A549 (cell line): ENCODE results near the gene USP6NL. TPM values are rescaled to one million over a fixed set of nuclear protein-coding genes. Genes with fewer than 3 reads are reported as not detected.

Source experiments
- ATAC-seq, 2 experiments: fragments of 200-7000 bp in 1 of 2; fragments of >200 bp in 1 of 2; cut with Nextera tagmentation in 1 of 2; cut with Tn5 transposase in 1 of 2; 3 replicates each; pipeline versions ENCODE4 v1.8.0 to v1.9.1; 2018 to 2020; ENCODE audit warnings: mild to moderate bottlenecking in 1 of 2, moderate library complexity in 1 of 2
- CTCF ChIA-PET: fragments of 300-600 bp; sonication (Branson Sonifier 250); formaldehyde crosslinking; extraction: SDS; loops from one replicate; lab custom pipeline; 2021; ENCODE audit warnings: antibody characterized with exemption, inconsistent platforms; lab: Yijun Ruan, JAX
- POLR2A ChIA-PET: fragments of 350-600 bp; formaldehyde crosslinking; extraction: SDS; loops from one replicate; lab custom pipeline; 2021; ENCODE audit warnings: antibody characterized with exemption, inconsistent platforms; lab: Yijun Ruan, JAX
- DNase-seq, 2 experiments: peaks; one replicate each; pipeline versions ENCODE4 v3.0.0 to v3.0.0-alpha.2; 2011 to 2016; ENCODE audit warnings: low read depth in 1 of 2, low spot score in 1 of 2
- FAIRE-seq: peaks from 2 replicates; lab custom pipeline; 2011; peaks lifted over from hg19 to GRCh38; lab: Jason Lieb, UNC
- H3K27ac ChIP-seq, 2 experiments: fragments of >200 bp; sonication (Bioruptor Twin); formaldehyde crosslinking; 3 replicates each; pipeline ENCODE4 v1.5.1; 2016 to 2017
- H3K4me1 ChIP-seq: fragments of >200 bp; sonication (Bioruptor Twin); formaldehyde crosslinking; 3 replicates; pipeline ENCODE4 v1.6.1; 2016
- H3K4me2 ChIP-seq: fragments of >200 bp; sonication (Bioruptor Twin); formaldehyde crosslinking; 3 replicates; pipeline ENCODE4 v1.6.1; 2016
- H3K4me3 ChIP-seq: fragments of >200 bp; sonication (Bioruptor Twin); formaldehyde crosslinking; 3 replicates; pipeline ENCODE4 v1.5.1; 2016
- H3K9me3 ChIP-seq: fragments of >200 bp; sonication (Bioruptor Twin); formaldehyde crosslinking; 3 replicates; pipeline ENCODE4 v1.6.1; 2016
- CBX2 ChIP-seq: fragments of 200-600 bp; sonication (generic); IDR thresholded peaks from 2 replicates; pipeline ENCODE4 v1.6.1; 2016; ENCODE audit warnings: low read depth, mild to moderate bottlenecking, borderline replicate concordance
- CEBPB ChIP-seq, 2 experiments: fragments of >200 bp in 1 of 2; sonication (Bioruptor Twin) in 1 of 2; formaldehyde crosslinking in 1 of 2; IDR thresholded peaks; 2 replicates each; pipeline ENCODE4 v1.6.1; 2012 to 2016
- CHD2 ChIP-seq: fragments of 150-350 bp; IDR thresholded peaks from 2 replicates; pipeline ENCODE4 v1.6.1; 2014; ENCODE audit warnings: low read length; ENCODE audit not compliant: partially characterized antibody
- EHMT2 ChIP-seq: fragments of 200-600 bp; sonication (generic); IDR thresholded peaks from 2 replicates; pipeline ENCODE4 v1.6.1; 2016; ENCODE audit warnings: antibody characterized with exemption, low read depth, mild to moderate bottlenecking, moderate library complexity
- HDAC2 ChIP-seq: fragments of 200-600 bp; sonication (generic); IDR thresholded peaks from 2 replicates; pipeline ENCODE4 v1.6.1; 2016
- HOXA7 ChIP-seq: fragments of 250-450 bp; sonication (Bioruptor Pico); IDR thresholded peaks from 2 replicates; pipeline ENCODE4 v1.5.0; 2020; ENCODE audit warnings: mild to moderate bottlenecking, moderate library complexity
- HOXB13 ChIP-seq: fragments of 250-450 bp; sonication (Bioruptor Pico); IDR thresholded peaks from 2 replicates; pipeline ENCODE4 v1.5.0; 2020; ENCODE audit warnings: low read depth, mild to moderate bottlenecking, moderate library complexity
- KDM1A ChIP-seq: fragments of 200-600 bp; sonication (generic); IDR thresholded peaks from 2 replicates; pipeline ENCODE4 v1.6.1; 2016; ENCODE audit warnings: low read depth, mild to moderate bottlenecking
- MAZ ChIP-seq: fragments of 150-350 bp; IDR thresholded peaks from 2 replicates; pipeline ENCODE4 v1.6.1; 2014; ENCODE audit warnings: antibody characterized with exemption, low read depth, low read length, borderline replicate concordance
- NFE2L2 ChIP-seq: fragments of 150-350 bp; conservative IDR thresholded peaks from 2 replicates; pipeline ENCODE4 v1.6.1; 2014; ENCODE audit warnings: low read length
- NR3C1 ChIP-seq: fragments of >200 bp; sonication (Bioruptor Twin); formaldehyde crosslinking; IDR thresholded peaks from 3 replicates; pipeline ENCODE4 v1.6.1; 2017
- POLR2AphosphoS2 ChIP-seq: conservative IDR thresholded peaks from 2 replicates; pipeline ENCODE4 v1.6.1; 2012; ENCODE audit warnings: low read length, improper control_type of control experiment, inconsistent platforms
- RCOR1 ChIP-seq: fragments of 150-350 bp; IDR thresholded peaks from 2 replicates; pipeline ENCODE4 v1.6.1; 2014; ENCODE audit warnings: antibody characterized with exemption, low read length, low read depth
- TFCP2L1 ChIP-seq: fragments of 250-450 bp; sonication (Bioruptor Pico); IDR thresholded peaks from 2 replicates; pipeline ENCODE4 v1.5.0; 2021; ENCODE audit warnings: mild to moderate bottlenecking
- TP53 ChIP-seq: fragments of 250-450 bp; sonication (Bioruptor Pico); IDR thresholded peaks from 2 replicates; pipeline ENCODE4 v1.5.0; 2021; ENCODE audit warnings: mild to moderate bottlenecking, moderate library complexity
- ZFP36 ChIP-seq: fragments of 450-650 bp; IDR thresholded peaks from 2 replicates; pipeline ENCODE4 v1.6.1; 2014; ENCODE audit warnings: borderline replicate concordance; ENCODE audit not compliant: partially characterized antibody
- ZNF302 ChIP-seq: fragments of 250-450 bp; sonication (Bioruptor Pico); IDR thresholded peaks from 2 replicates; pipeline ENCODE4 v1.9.0; 2021; ENCODE audit warnings: inconsistent platforms, mild to moderate bottlenecking, moderate library complexity
- WGBS: methylation state at CpG from one replicate; pipeline ENCODE4 v1.1.6; 2017; ENCODE audit errors: missing lambda C conversion rate; 5-methylcytosine and 5-hydroxymethylcytosine counted together
- polyA plus RNA-seq, 4 experiments: library from polyadenylated mRNA; depleted of rRNA in 3 of 4; stranded (reverse); fragments of >200 nt; fragmentation: RNase III in 1 of 4; extraction: RNeasy Plus Mini Kit Qiagen cat#74134 plus additional on column Dnase treatment in 1 of 4; gene quantifications; 2 replicates in 3 of 4; 3 replicates in 1 of 4; pipeline ENCODE4 v1.2.3, GENCODE V29; 2011 to 2017
- TF ChIP-seq, protein P1 (sequence below): fragments of 150-350 bp; IDR thresholded peaks from 2 replicates; pipeline ENCODE4 v1.6.1; 2014; ENCODE audit warnings: low read depth, mild to moderate bottlenecking, low read length
- TF ChIP-seq, protein P2 (sequence below): IDR thresholded peaks from 2 replicates; pipeline ENCODE4 v1.6.1; 2012
- TF ChIP-seq, protein P3 (sequence below): fragments of 250-450 bp; sonication (Bioruptor Pico); IDR thresholded peaks from 2 replicates; pipeline ENCODE4 v1.5.0; 2021; ENCODE audit warnings: mild to moderate bottlenecking, moderate library complexity, borderline replicate concordance
- TF ChIP-seq, protein P4 (sequence below): fragments of 200-600 bp; sonication (generic); IDR thresholded peaks from 2 replicates; pipeline ENCODE4 v1.6.1; 2016; ENCODE audit warnings: antibody characterized with exemption, mild to moderate bottlenecking, moderate library complexity
- TF ChIP-seq, protein P5 (sequence below): fragments of >200 bp; sonication (Bioruptor Twin); formaldehyde crosslinking; IDR thresholded peaks from 3 replicates; pipeline ENCODE4 v1.6.1; 2016

The USP6NL gene
- polyA plus RNA-seq, 2 of the 4 experiments (the other 2 are of a cell fraction): 10.6 to 18.2 TPM

DNA sequence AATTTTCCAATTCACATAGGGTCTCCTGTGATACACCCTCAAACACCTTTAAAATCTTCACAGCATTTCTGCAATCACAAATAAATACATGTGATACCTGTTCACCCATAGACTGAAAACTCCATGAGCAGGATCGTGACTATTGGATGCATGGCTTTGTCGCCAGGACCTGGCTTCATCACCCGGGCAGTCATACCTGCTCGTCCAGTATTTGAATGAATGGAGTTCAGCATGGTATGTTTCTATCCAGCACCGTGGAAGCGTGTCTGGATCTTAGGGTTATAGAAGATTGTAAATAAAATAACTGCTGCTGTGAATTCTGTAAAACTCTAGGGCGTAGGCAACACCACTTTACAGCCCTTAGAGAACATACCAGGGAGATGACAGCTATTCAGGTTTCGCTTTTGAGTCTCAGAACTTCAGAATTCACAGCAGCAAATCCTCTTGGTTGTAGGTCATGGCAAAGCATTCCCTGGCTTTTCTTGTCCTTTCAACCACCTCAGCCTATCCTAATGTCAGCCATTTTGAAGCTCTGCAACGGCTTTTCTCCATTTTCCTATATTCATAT, 47.4 kb upstream of the USP6NL start:
- no peak for DNase-seq
- Histone ChIP-seq H3K4me3 (no peak overlapping the region), H3K27ac (no peak overlapping the region), H3K4me1 (no peaks in the 10 kb centered on the region), H3K4me2 (no peak overlapping the region), H3K9me3 (no peaks in the 10 kb centered on the region)
- no peak for FAIRE-seq
- POLR2A ChIA-PET: no interaction called here
- CTCF ChIA-PET: no interaction called here
- TF ChIP-seq, protein P1, sequence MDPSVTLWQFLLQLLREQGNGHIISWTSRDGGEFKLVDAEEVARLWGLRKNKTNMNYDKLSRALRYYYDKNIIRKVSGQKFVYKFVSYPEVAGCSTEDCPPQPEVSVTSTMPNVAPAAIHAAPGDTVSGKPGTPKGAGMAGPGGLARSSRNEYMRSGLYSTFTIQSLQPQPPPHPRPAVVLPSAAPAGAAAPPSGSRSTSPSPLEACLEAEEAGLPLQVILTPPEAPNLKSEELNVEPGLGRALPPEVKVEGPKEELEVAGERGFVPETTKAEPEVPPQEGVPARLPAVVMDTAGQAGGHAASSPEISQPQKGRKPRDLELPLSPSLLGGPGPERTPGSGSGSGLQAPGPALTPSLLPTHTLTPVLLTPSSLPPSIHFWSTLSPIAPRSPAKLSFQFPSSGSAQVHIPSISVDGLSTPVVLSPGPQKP: no peak
- TF ChIP-seq, protein P2, sequence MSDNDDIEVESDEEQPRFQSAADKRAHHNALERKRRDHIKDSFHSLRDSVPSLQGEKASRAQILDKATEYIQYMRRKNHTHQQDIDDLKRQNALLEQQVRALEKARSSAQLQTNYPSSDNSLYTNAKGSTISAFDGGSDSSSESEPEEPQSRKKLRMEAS: no peak
- TF ChIP-seq TP53 (CRISPR knock-in tag) (no peak), ZFP36 (no peak), CHD2 (no peak), CBX2 (no peak), HDAC2 (no peak), MAZ (no peak)
- TF ChIP-seq, protein P3, sequence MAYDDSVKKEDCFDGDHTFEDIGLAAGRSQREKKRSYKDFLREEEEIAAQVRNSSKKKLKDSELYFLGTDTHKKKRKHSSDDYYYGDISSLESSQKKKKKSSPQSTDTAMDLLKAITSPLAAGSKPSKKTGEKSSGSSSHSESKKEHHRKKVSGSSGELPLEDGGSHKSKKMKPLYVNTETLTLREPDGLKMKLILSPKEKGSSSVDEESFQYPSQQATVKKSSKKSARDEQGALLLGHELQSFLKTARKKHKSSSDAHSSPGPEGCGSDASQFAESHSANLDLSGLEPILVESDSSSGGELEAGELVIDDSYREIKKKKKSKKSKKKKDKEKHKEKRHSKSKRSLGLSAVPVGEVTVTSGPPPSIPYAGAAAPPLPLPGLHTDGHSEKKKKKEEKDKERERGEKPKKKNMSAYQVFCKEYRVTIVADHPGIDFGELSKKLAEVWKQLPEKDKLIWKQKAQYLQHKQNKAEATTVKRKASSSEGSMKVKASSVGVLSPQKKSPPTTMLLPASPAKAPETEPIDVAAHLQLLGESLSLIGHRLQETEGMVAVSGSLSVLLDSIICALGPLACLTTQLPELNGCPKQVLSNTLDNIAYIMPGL (CRISPR knock-in tag): no peak
- TF ChIP-seq, protein P4, sequence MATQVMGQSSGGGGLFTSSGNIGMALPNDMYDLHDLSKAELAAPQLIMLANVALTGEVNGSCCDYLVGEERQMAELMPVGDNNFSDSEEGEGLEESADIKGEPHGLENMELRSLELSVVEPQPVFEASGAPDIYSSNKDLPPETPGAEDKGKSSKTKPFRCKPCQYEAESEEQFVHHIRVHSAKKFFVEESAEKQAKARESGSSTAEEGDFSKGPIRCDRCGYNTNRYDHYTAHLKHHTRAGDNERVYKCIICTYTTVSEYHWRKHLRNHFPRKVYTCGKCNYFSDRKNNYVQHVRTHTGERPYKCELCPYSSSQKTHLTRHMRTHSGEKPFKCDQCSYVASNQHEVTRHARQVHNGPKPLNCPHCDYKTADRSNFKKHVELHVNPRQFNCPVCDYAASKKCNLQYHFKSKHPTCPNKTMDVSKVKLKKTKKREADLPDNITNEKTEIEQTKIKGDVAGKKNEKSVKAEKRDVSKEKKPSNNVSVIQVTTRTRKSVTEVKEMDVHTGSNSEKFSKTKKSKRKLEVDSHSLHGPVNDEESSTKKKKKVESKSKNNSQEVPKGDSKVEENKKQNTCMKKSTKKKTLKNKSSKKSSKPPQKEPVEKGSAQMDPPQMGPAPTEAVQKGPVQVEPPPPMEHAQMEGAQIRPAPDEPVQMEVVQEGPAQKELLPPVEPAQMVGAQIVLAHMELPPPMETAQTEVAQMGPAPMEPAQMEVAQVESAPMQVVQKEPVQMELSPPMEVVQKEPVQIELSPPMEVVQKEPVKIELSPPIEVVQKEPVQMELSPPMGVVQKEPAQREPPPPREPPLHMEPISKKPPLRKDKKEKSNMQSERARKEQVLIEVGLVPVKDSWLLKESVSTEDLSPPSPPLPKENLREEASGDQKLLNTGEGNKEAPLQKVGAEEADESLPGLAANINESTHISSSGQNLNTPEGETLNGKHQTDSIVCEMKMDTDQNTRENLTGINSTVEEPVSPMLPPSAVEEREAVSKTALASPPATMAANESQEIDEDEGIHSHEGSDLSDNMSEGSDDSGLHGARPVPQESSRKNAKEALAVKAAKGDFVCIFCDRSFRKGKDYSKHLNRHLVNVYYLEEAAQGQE: no peak
- TF ChIP-seq, protein P5, sequence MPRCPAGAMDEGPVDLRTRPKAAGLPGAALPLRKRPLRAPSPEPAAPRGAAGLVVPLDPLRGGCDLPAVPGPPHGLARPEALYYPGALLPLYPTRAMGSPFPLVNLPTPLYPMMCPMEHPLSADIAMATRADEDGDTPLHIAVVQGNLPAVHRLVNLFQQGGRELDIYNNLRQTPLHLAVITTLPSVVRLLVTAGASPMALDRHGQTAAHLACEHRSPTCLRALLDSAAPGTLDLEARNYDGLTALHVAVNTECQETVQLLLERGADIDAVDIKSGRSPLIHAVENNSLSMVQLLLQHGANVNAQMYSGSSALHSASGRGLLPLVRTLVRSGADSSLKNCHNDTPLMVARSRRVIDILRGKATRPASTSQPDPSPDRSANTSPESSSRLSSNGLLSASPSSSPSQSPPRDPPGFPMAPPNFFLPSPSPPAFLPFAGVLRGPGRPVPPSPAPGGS: no peak
- TF ChIP-seq, all 56 proteins: peak for 0
- no peak for ATAC-seq
- 58% methylated on average over 9 of the region's 9 CpGs for WGBS

DNA sequence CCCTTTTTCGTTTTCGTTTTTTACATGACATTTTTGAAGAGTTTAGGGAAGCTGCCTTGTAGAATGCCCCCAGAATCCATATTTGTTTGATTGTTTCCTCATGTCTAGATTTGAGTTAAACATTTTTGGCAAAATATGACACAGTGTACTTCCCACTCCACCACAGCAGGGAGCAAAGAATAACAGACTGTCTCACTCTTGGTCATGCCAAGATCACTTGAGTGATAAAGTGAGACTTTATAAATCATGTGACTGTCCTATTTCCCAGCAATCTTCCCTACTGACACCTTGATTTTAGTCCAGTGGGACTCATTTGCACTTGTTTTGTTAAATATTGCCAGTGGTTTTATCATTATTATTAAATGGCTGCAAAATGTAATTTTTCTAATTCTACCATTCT, 44.4 kb upstream of the USP6NL start:
- 31% methylated on average over 2 of the region's 2 CpGs for WGBS
- Histone ChIP-seq H3K4me1 (no peaks in the 10 kb centered on the region), H3K9me3 (no peaks in the 10 kb centered on the region), H3K4me3 (no peak overlapping the region), H3K27ac (no peak overlapping the region), H3K4me2 (no peak overlapping the region)
- CTCF ChIA-PET: interaction anchor here (0.8 kb wide), 1 partner anchor 69 kb away, joined by 3 read pairs; no protein-coding TSS in a partner anchor
- no peak for DNase-seq
- POLR2A ChIA-PET: interaction anchor here (0.5 kb wide), 1 partner anchor 1488 kb away, joined by 8 read pairs; no protein-coding TSS in a partner anchor
- no peak for FAIRE-seq
- TF ChIP-seq ZNF302 (CRISPR knock-in tag): no peak
- no peak for TF ChIP-seq HOXA7
- TF ChIP-seq CBX2: no peak
- no peak for TF ChIP-seq NFE2L2
- no peak for TF ChIP-seq NR3C1
- TF ChIP-seq MAZ: no peak
- no peak for TF ChIP-seq EHMT2
- no peak for TF ChIP-seq POLR2AphosphoS2
- TF ChIP-seq HOXB13 (CRISPR knock-in tag): no peak
- TF ChIP-seq RCOR1: no peak
- no peak for TF ChIP-seq TFCP2L1
- TF ChIP-seq CEBPB (IDR thresholded peaks at IDR 0.05): no peak
- TF ChIP-seq KDM1A: no peak
- ATAC-seq: no peak
